ENCODE data around the gene MRNIP. TPM values are rescaled to one million over a fixed set of nuclear protein-coding genes. Genes with fewer than 3 reads are reported as not detected.

Gene MRNIP
- total and polyA plus RNA-seq, 2 of the 8 experiments (the other 6 are each of a cell fraction or from before 2014, with no cell fraction given): 29.6 TPM

GRCh38 chr5:179882338-179882737 is 23.7 kb upstream of the MRNIP start:
- FAIRE-seq (no peak), DNase-seq (ENCODE audit: low read depth in 1 of 2, low spot score in 2 of 2) (no peak)
- Histone ChIP-seq H4K8ac (ENCODE audit: extremely low read depth, insufficient read depth, low read length) (no peak overlapping the region), H2BK20ac (ENCODE audit: low read length) (no peak overlapping the region), H4K5ac (ENCODE audit: insufficient read length, low read depth, low read length) (no peak overlapping the region), H2BK12ac (ENCODE audit: low read depth, low read length) (no peak overlapping the region), H3K9me3 (ENCODE audit: insufficient read depth in 2 of 2, low read depth in 1 of 2, low read length in 1 of 2) (peaks cover 8 to 16% of the 10 kb centered on the region in 2 experiments), H3K4me1 (replicated peaks in 1 of 4; ENCODE audit: control insufficient read depth in 3 of 4, insufficient read depth in 4 of 4, low read length in 3 of 4) (no peaks in the 10 kb centered on the region), H2AFZ (ENCODE audit: low read length) (no peak overlapping the region), H3K23ac (ENCODE audit: insufficient read length) (no peak overlapping the region), H3K4me2 (ENCODE audit: insufficient read depth in 1 of 2, low read depth in 2 of 2, low read length in 2 of 2) (no peak overlapping the region), H3K27me3 (replicated peaks in 1 of 4; ENCODE audit: control insufficient read depth in 3 of 4, extremely low read depth in 1 of 4, insufficient read depth in 3 of 4, low read length in 3 of 4) (no peaks in the 10 kb centered on the region), H2BK120ac (replicated peaks; ENCODE audit: low read depth, low read length) (no peak overlapping the region), H2BK5ac (ENCODE audit: low read depth, low read length) (no peak overlapping the region), H3K14ac (ENCODE audit: insufficient read length) (no peak overlapping the region), H4K91ac (replicated peaks; ENCODE audit: insufficient read length, low read length) (no peak overlapping the region), H2BK15ac (ENCODE audit: low read length) (no peak overlapping the region), H3K4me3 (ENCODE audit: extremely low read depth in 1 of 4, insufficient read depth in 2 of 4, low read depth in 3 of 4, low read length in 4 of 4) (no peak overlapping the region), H4K20me1 (replicated peaks in 1 of 2; ENCODE audit: control insufficient read depth in 1 of 2, insufficient read depth in 2 of 2, low read length in 2 of 2) (no peaks in the 10 kb centered on the region), H3K23me2 (ENCODE audit: low read depth, low read length) (0 out of 2 replicates have a peak, but pooled peaks cover 2% of the 10 kb centered on the region), H3K56ac (replicated peaks; ENCODE audit: insufficient read length, low read depth, low read length) (no peak overlapping the region), H3K18ac (ENCODE audit: extremely low read depth, low read length) (no peak overlapping the region), H3K79me1 (ENCODE audit: low read depth, low read length) (no peaks in the 10 kb centered on the region), H2AK5ac (ENCODE audit: low read depth, low read length) (no peak overlapping the region), H3K4ac (replicated peaks; ENCODE audit: insufficient read length, low read depth, low read length) (no peak overlapping the region), H3K36me3 (ENCODE audit: control insufficient read depth in 2 of 4, insufficient read depth in 4 of 4, low read length in 3 of 4) (peaks cover 3 to 39% (median 21%) of the 10 kb centered on the region in 4 experiments; a peak in 7 of 8 replicates), H3K27ac (ENCODE audit: low read depth, low read length) (no peak overlapping the region), H3K79me2 (ENCODE audit: control insufficient read depth in 1 of 2, insufficient read depth in 2 of 2, low read length in 2 of 2) (no peaks in the 10 kb centered on the region), H3K9ac (replicated peaks in 1 of 4; ENCODE audit: extremely low read depth in 1 of 4, low read depth in 3 of 4, low read length in 3 of 4) (no peak overlapping the region)
- CTCF ChIA-PET (ENCODE audit: partially characterized antibody): interaction anchor here (0.7 to 8.0 kb wide), 4 partner anchors 15 to 50 kb away, joined by 3 to 67 read pairs (median 4); no protein-coding TSS in a partner anchor
- WGBS, 2 experiments (ENCODE audit: extremely low coverage in 1 of 2, insufficient coverage in 1 of 2, insufficient read length in 1 of 2, insufficient replicate concordance in 2 of 2, low coverage in 1 of 2, low lambda C conversion rate in 2 of 2, missing lambda C conversion rate in 1 of 2): 82% methylated on average over 4 of the region's 4 CpGs; no CpG with 5 or more reads in 1 of the 2 experiments
- TF ChIP-seq PHF8 (conservative IDR thresholded peaks at IDR 0.05; ENCODE audit: low read depth, low read length): no peak
- TF ChIP-seq CHD2 (IDR thresholded peaks at IDR 0.05; ENCODE audit: low read length): no peak
- no peak for TF ChIP-seq BACH1 (IDR thresholded peaks at IDR 0.05; ENCODE audit: low read length)
- TF ChIP-seq SIX5 (IDR thresholded peaks at IDR 0.05; ENCODE audit: low read depth, low read length): no peak
- POLR2A ChIA-PET (ENCODE audit: partially characterized antibody): no interaction called here

Measured in H1 (cell line).